HepG2 (cell line): ENCODE data around the gene FAM25C. TPM values are rescaled to one million over a fixed set of nuclear protein-coding genes. Genes with fewer than 3 reads are reported as not detected.
"Not testable (repeated sequence)": the region's sequence is repeated elsewhere in the genome, so short reads cannot be mapped to it uniquely, and the experiment has no call there.

Experiments used
- ATAC-seq: fragments of 200-7000 bp; cut with Tn5 transposase; 3 replicates; pipeline ENCODE4 v1.9.1; 2020; ENCODE audit warnings: mild to moderate bottlenecking, moderate library complexity
- BruUV-seq: library from RNA; stranded (reverse); fragments of 400-500 nt; replicated peaks from 2 replicates; lab custom pipeline; 2021; lab: Mats Ljungman, UMichigan
- CTCF ChIA-PET: fragments of 300-600 bp; formaldehyde crosslinking; extraction: SDS; loops from one replicate; lab custom pipeline; 2021; ENCODE audit warnings: low total read pairs, inconsistent platforms, low intra/inter-chr PET ratio; lab: Yijun Ruan, JAX
- POLR2A ChIA-PET: fragments of 350-600 bp; sonication (Branson Sonifier 250); formaldehyde crosslinking; loops from one replicate; lab custom pipeline; 2020; ENCODE audit warnings: antibody characterized with exemption, inconsistent platforms; lab: Yijun Ruan, JAX
- DNase-seq: peaks from one replicate; pipeline ENCODE4 v3.0.0-alpha.2; 2015; ENCODE audit warnings: low spot score
- FAIRE-seq: peaks from 3 replicates; lab custom pipeline; 2011; peaks lifted over from hg19 to GRCh38; lab: Jason Lieb, UNC
- H2AFZ ChIP-seq: one replicate; pipeline ENCODE4 v1.6.1; 2011; ENCODE audit warnings: low read length, inconsistent platforms
- H3K27ac ChIP-seq: fragments of 300-600 bp; 3 replicates; pipeline ENCODE4 v1.8.0; 2011; ENCODE audit warnings: mixed run types, mild to moderate bottlenecking, mixed read lengths, low read length, inconsistent platforms; ENCODE audit not compliant: insufficient read depth; ENCODE audit errors: extremely low read length
- H3K27me3 ChIP-seq, 2 experiments: fragments of 200-600 bp in 1 of 2; 2 replicates in 1 of 2; 3 replicates in 1 of 2; pipeline versions ENCODE4 v1.6.0 to v1.8.0; 2011; ENCODE audit warnings: low read length in 2 of 2, mild to moderate bottlenecking in 2 of 2, moderate library complexity in 2 of 2, inconsistent platforms in 1 of 2; ENCODE audit not compliant: insufficient read depth in 2 of 2, control insufficient read depth in 1 of 2
- H3K36me3 ChIP-seq, 2 experiments: fragments of 200-600 bp in 1 of 2; replicated peaks in 1 of 2; 2 replicates in 1 of 2; 3 replicates in 1 of 2; pipeline versions ENCODE4 v1.5.1 to v1.8.0; 2011; ENCODE audit warnings: low read length in 2 of 2, inconsistent platforms in 1 of 2; ENCODE audit not compliant: insufficient read depth in 2 of 2, control insufficient read depth in 1 of 2
- H3K4me1 ChIP-seq: 2 replicates; pipeline ENCODE4 v1.5.1; 2012; ENCODE audit warnings: low read length, inconsistent platforms; ENCODE audit not compliant: insufficient read depth
- H3K4me2 ChIP-seq: 2 replicates; pipeline ENCODE4 v1.6.0; 2011; ENCODE audit warnings: low read depth, low read length, inconsistent platforms
- H3K4me3 ChIP-seq, 3 experiments: fragments of 200-600 bp in 1 of 3; sonication (generic), shearing (Covaris generic) in 1 of 3; replicated peaks in 1 of 3; 2 replicates each; pipeline ENCODE4 v1.5.1; 2011 to 2016; ENCODE audit warnings: low read length in 3 of 3, inconsistent platforms in 2 of 3, low read depth in 2 of 3, mild to moderate bottlenecking in 2 of 3, control low read depth in 1 of 3, mixed read lengths in 1 of 3; ENCODE audit not compliant: insufficient read depth in 1 of 3
- H3K79me2 ChIP-seq: one replicate; pipeline ENCODE4 v1.6.1; 2011; ENCODE audit warnings: low read length, inconsistent platforms; ENCODE audit not compliant: insufficient read depth
- H3K9ac ChIP-seq: 2 replicates; pipeline ENCODE4 v1.6.0; 2011; ENCODE audit warnings: mild to moderate bottlenecking, low read depth, low read length, inconsistent platforms; ENCODE audit not compliant: insufficient read depth
- H3K9me3 ChIP-seq: 2 replicates; pipeline ENCODE4 v1.5.1; 2012; ENCODE audit warnings: mild to moderate bottlenecking, low read length
- H4K20me1 ChIP-seq: 2 replicates; pipeline ENCODE4 v1.6.0; 2011; ENCODE audit warnings: inconsistent platforms, mild to moderate bottlenecking, low read length, moderate library complexity; ENCODE audit not compliant: insufficient read depth
- WGBS: methylation state at CpG from one replicate; pipeline ENCODE4 v1.1.6; 2017; ENCODE audit warnings: low lambda C conversion rate; 5-methylcytosine and 5-hydroxymethylcytosine counted together
- in situ Hi-C: cut with HindIII; loops from 2 replicates; pipeline ENCODE4 v1.10.0; 2017; ENCODE audit warnings: low pct_unique_long_range_greater_than_20kb; ENCODE audit not compliant: extremely low pct_ligation_motif_present
- intact Hi-C: fragments of 100-400 bp; cut with micrococcal nuclease; formaldehyde crosslinking; loops from one replicate; pipeline ENCODE4 v1.10.0; 2022; ENCODE audit not compliant: unreplicated experiment
- polyA plus RNA-seq, 8 experiments: library from polyadenylated mRNA; depleted of rRNA in 3 of 8; stranded (reverse) in 7 of 8; unstranded in 1 of 8; fragments of >200 nt; fragmentation: Illumina TruSeq in 4 of 8; extraction: Trizol in 4 of 8; gene quantifications; 2 replicates each; pipeline versions ENCODE4 v1.2.1 to v1.2.3, GENCODE V29; 2011 to 2016; ENCODE audit warnings: low read depth in 4 of 8, missing spikeins in 1 of 8, mixed read lengths in 1 of 8; ENCODE audit not compliant: insufficient read depth in 1 of 8
- total RNA-seq, 5 experiments: library from RNA; depleted of rRNA; stranded (reverse); fragments of >200 nt; fragmentation: Illumina TruSeq; extraction: Trizol; gene quantifications; 2 replicates each; pipeline ENCODE4 v1.2.3, GENCODE V29; 2016; ENCODE audit warnings: low read depth in 1 of 5

The FAM25C gene
- total and polyA plus RNA-seq, 2 of the 13 experiments (the other 11 are each of a cell fraction or from before 2014, with no cell fraction given), result not detected

DNA sequence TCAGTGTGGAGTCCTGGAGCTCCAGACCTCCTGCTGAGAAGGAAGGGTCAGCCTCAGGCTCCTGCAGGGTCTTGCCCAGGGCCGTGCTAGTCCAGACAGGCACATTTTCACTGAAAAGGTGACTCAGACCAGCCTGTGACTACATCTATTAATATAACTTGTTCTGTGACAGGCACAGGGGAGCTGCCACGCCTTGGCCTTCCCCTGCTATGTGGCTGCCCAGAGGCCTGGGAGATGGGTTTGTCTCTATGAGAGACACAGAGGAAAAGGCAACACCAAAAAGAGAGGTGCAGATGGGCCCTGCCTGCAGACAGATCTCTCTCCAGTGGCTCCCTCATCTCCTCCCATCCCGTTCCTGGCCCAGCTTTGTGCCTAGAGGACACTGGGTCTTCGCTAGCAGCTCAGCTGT, 10.0 kb downstream of the FAM25C start:
- H2AFZ ChIP-seq, H3K9me3 ChIP-seq, H3K4me1 ChIP-seq, intact Hi-C loops, H3K27me3 ChIP-seq, H3K36me3 ChIP-seq, CTCF ChIA-PET, H3K27ac ChIP-seq, ATAC-seq, H3K4me3 ChIP-seq, BruUV-seq, H3K9ac ChIP-seq, FAIRE-seq, POLR2A ChIA-PET, H3K4me2 ChIP-seq, H4K20me1 ChIP-seq, in situ Hi-C loops, DNase-seq, H3K79me2 ChIP-seq: not testable (repeated sequence)
- no CpG with 5 or more reads among the region's 4 CpGs for WGBS

DNA sequence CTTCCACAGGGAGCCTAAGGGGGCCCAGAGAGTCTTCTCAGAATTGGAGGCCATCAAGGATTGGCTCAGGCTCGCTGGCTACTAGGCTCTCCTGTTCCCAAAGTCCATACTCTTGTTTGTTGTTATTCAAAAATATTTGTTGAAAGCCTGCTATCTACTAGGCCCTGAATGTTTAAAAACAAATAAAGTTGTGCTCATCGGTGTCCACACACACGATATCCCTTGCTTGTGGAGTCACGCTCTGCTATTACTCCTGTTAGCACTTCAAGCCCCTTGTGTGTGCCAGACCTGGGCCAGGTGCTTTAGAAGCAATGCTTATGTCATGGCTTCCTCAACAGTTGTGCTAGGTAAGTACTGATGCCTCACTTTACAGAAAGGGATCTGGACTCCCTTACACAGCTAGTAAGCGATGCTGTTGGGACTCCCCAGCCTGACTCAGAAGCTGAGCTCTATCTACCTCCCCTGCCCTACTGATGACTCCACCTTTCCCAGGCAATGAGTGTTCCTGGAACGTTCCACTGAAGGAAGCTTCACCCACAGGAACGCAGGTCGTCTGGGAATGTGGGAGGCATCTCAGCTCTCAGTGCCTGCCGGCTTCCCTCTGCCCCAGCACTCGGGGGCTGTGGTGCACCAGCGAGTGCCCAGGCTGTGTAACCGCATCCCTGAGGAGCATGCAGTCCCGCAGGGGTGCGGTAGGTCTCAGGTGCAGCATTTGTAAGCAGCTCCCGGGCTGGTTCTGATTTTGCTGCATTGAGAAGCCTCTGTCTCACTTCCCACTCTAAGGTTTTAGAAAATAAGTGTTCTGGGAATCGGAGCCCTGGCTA, 10.7 kb downstream of the FAM25C start:
- POLR2A ChIA-PET, result not testable (repeated sequence)

DNA sequence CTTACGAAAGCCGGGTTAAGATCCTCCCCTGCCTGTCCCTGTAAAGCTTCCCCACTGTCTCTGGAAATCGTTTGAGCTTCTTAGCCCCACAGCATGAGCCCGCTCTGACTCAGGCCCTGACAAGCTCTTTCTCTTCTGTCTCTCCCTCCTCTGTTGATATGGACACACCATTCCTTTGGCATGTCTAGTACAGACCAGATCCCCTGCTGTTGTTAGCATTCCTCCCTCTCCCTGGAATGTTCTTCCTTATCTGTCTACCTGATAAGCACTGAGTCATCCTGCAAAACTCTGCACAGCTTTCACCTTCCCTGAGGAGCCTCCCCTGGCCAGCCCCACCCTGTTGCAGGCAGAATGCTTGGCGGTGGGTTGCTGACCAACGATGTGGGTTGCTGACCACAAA, 11.6 kb downstream of the FAM25C start:
- H3K36me3 ChIP-seq, H4K20me1 ChIP-seq, CTCF ChIA-PET, H3K9ac ChIP-seq, H3K79me2 ChIP-seq, H3K9me3 ChIP-seq, DNase-seq, H3K4me2 ChIP-seq, POLR2A ChIA-PET, intact Hi-C loops, in situ Hi-C loops, BruUV-seq, FAIRE-seq, H3K27me3 ChIP-seq, H3K4me1 ChIP-seq, H3K4me3 ChIP-seq, H2AFZ ChIP-seq, H3K27ac ChIP-seq: not testable (repeated sequence)
- no CpG with 5 or more reads among the region's 6 CpGs for WGBS
- ATAC-seq, result peak; percentile 71

More for the DNA sequence above, 10.7 kb downstream of the FAM25C start:
- H3K9me3 ChIP-seq, H3K4me1 ChIP-seq, ATAC-seq, CTCF ChIA-PET, intact Hi-C loops, H3K27me3 ChIP-seq, H3K27ac ChIP-seq, H3K4me3 ChIP-seq, FAIRE-seq, in situ Hi-C loops, H3K9ac ChIP-seq, H2AFZ ChIP-seq, H3K36me3 ChIP-seq, H3K4me2 ChIP-seq, DNase-seq, BruUV-seq, H4K20me1 ChIP-seq, H3K79me2 ChIP-seq: not testable (repeated sequence)
- WGBS, result 37% methylated on average over 3 of the region's 16 CpGs

DNA sequence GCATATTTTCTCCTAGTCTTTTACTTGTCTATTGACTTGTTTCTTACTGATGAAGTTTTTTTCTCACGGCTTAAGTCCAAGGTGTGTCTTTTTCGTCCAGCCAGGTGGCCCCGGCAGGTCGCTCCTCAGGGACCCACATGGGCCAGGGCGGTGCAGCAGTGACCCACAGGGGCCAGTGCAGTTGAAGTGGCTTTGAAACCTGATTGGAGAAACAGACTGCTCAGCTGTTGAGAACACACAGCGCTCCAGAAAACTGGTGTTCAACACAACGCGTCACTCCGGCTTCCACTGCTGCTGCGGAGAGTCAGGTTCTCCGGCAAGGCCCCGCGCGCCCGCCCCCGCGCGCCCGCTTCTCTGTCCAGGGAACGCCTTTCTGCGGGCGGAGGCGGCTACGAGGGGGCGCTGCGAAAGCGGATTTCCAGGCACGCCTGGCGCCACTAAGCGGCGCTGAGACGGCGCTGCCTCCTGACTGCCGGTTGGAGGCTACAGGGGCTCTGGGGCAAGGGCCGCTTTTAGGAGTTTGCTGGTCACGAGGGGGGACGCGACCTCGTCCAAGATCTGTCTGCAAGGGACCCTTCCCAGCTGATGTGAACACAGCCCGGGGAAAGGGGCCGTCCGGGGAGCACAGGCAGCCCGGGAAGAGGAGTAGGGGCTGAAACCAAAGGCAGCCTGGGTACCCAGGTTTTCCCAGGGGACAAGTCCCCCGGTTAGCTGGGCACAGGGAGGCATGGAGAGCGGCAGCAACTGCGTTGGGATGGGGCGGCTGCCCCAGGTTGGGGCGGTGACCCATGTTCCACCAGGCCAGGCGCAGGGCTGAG, 13.0 kb downstream of the FAM25C start:
- H4K20me1 ChIP-seq, CTCF ChIA-PET, DNase-seq, H3K4me1 ChIP-seq, in situ Hi-C loops, H2AFZ ChIP-seq, H3K9me3 ChIP-seq, H3K27ac ChIP-seq, BruUV-seq, H3K36me3 ChIP-seq, H3K79me2 ChIP-seq, H3K9ac ChIP-seq, FAIRE-seq, intact Hi-C loops, H3K4me3 ChIP-seq, POLR2A ChIA-PET, H3K27me3 ChIP-seq: not testable (repeated sequence)
- ATAC-seq, result peak; percentile 90
- under 1% methylated on average over 6 of the region's 49 CpGs for WGBS
- peak overlapping the region; percentile 49; the same call in 1 of the 2 replicates for H3K4me2 ChIP-seq
